ENCODE results near the gene CREB1.
"Not testable (repeated sequence)": the region's sequence is repeated elsewhere in the genome, so short reads cannot be mapped to it uniquely, and the experiment has no call there.

CREB1 gene

DNA sequence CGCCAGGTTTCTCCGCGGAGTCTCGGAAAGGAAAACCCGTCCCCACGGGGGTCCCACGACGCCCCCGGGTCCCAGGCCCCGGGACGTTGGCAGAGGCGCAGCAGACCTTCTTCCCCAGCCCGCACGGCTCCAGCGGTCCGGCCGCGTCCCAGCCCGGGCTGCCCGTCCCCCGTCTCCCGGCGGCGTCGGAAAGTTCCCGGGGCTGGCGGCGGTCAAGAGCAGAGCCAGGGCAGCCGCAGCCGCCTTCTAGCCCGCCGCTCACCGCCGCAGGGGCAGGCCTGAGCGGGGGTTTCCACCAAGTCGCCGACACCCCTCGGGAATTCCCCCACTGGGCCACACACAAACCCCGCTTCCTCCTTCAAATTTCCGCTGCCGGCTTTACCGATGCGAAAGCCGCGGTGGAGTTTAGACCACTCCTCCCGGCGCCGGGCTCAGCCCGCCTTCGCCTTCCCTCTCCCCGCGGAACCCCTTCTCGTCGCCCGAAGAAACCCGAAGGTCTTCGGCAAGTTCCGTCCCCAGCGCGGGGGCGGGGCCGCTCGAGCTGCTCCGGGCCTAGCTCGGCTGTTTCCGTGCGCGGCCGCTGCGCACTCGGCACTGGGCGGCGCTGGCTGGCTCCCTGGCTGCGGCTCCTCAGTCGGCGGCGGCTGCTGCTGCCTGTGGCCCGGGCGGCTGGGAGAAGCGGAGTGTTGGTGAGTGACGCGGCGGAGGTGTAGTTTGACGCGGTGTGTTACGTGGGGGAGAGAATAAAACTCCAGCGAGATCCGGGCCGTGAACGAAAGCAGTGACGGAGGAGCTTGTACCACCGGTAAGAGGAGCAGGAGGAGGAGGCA lies at the start of gene CREB1:
CREB1 (plus strand) TSS at position 633 of the 830 bp plus-strand sequence. CDS start 25,674 bp downstream, outside the sequence.
- DNase-seq (ENCODE audit: low spot score): peak; percentile 97

DNA sequence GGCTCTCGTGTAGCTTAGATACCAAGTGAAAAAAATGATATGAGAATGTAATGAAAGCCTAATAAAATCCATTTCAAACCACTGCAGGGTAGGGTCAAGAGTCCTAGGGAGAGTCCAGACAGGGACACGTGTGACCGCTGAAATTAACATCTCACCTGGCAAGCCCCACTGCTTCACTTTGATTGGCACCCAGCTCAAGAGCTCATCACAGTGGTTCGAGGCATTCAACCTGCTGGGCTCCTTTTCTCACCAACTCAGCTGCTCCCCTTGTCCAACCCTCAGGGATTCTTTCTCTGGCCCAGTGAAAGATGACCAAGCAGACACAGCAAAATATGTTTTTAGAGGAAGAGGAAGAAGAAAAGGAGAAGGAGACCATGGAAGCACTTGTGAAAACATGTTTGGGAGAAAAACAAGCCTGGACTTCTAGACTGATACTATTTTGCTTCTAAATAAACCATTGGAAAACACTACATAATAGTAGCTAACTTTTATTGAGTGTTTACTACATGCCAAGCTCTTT lies 49.2 kb upstream of the CREB1 start:
- no peak for DNase-seq (ENCODE audit: low spot score)

DNA sequence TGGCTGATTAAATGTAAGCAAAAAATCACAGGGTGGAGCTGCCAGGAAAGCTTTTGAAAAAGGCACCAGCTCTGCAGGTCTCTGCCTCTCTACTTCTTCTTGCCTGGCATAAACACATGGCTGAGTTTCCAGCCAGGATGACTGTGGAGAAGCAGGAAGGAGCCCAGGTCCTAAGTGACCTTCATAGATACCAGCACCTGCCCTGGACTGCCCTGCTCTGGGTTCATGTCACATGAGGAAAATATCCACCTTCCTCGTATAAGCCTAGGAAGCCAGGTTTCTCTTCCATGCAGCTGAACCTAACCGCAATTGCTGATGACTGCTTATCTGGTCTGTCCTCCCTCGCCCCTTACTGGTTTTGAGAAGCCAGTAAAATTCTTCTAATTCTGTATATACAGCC lies 47.8 kb upstream of the CREB1 start:
- no peak for DNase-seq (ENCODE audit: low spot score)

DNA sequence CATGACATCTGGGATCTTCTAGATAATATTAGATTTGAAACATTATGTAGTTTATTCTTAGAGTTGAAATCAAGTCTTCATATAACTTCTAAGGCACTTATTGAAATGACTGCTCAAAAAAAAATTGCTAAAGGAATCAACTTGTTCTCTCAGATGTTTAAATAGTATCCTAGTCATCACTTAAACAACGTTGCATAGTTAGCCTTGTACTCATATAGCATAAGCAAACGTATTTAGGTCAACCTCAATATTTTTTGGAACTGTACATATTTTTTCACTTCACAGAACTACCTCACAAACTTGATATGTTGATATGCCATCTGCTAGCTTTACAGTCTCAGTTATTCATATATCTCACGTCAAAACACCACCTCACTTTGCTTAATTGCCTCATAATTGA lies 47.1 kb upstream of the CREB1 start:
- DNase-seq (ENCODE audit: low spot score): no peak

DNA sequence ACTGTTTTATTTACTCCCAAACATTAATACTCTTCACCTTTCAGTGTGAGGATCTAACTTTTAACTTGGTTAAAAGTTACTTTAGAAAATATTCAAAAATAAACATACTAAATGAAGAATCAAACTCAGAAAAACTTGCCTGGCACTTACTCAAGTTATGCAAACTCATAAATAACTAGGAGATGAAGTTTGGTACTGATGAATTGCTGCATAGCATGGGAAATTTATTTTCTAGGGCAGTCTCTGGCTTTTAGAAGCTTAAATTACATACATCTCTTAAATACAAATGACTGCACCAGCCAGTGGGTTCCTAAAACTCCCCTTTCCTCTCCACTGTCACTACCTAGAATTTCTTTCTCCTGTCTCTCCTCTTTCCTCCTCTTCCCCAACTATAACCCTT lies 46.7 kb upstream of the CREB1 start:
- no peak for DNase-seq (ENCODE audit: low spot score)

DNA sequence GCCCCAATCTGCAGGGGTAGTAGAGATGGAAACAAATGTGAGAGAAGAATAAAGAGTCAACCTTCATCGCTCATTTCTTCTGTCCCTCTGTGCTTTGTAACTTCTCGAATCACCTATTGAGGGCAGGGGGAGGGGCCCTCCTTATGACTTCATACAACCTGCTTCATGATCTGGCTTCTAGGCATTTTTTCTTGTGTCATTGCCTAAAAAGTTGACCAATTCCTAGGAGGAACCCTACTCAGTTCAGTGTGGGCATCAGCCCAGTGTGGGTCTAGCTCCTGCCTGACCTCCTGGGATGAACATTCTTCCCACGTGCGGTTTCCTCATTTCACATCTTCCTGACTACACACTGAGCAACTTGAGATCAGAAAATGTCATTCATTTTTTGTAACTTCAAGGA lies 46.3 kb upstream of the CREB1 start:
- DNase-seq (ENCODE audit: low spot score): no peak

DNA sequence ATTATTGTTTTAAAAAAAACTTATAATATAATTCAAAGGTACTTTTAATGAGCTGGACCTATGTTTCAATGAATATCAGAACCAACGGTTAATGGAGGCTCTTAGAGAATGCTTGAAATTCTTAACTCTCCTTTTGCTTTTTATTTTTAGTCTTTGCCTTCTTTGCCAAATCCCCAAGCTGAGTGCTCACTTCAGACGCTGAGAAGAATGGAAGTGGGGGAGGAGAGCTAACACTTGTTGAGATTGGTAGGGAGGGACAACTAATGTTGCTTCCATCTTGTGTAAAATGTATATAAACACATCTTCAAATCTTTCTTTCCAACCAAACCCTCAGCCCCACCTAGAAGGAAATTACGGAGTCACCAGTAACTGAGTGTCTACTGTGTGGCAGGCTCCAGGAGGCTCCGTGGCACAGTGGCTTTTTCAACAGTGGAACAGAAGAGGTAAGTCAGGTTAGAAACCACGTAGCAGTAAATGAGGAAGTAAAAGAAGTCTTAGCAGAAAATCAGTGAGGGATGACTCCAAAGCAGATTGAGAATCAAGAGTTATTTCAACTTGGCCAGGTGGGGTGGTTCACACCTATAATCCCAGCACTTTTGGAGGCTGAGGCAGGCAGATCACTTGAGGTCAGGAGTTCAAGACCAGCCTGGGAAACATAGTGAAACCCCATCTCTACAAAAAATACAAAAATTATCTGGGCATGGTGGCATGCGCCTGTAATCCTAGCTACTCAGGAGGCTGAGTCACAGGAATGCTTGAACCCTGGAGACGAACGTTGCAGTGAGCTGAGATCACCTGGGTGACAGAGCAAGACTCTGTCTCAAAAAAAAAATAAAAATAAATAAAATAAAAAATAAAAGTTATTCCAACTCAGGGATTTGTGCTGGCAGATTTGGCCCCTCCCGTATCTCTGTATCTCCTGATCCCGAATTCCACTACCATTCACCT lies 45.0 kb upstream of the CREB1 start:
- DNase-seq (ENCODE audit: low spot score): peak; percentile 53

DNA sequence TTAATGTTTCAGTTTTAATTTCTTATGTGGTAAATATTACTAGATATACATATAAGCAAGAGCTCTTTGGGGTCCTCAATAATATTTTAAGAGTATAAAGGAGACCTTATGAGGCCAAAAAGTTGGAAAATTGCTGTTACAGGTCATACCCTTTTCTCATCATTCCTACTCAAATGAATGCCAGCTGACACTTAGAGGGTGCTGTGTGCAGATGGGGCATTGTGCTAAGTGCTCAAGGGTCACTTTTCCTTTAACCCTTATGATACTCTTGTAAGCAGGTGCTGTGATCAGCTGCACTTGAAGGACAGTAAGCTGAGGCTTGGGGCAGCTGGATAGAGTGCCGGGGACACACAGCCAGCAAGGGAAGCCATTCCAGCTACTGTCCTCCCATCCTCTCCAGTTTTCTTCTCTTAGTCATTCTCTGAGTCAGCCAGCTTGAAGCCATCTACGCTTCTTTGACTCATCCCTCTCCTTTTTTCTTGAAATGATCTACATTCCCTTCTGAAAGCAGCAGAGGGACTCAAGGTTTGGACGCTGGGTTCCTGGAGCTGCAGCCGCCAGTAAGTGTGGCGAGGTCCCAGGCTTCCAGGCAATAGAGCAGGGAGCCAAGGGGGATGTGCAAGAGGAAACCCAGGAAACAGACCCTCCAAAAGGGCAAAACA lies 42.0 kb upstream of the CREB1 start:
- DNase-seq (ENCODE audit: low spot score): no peak

DNA sequence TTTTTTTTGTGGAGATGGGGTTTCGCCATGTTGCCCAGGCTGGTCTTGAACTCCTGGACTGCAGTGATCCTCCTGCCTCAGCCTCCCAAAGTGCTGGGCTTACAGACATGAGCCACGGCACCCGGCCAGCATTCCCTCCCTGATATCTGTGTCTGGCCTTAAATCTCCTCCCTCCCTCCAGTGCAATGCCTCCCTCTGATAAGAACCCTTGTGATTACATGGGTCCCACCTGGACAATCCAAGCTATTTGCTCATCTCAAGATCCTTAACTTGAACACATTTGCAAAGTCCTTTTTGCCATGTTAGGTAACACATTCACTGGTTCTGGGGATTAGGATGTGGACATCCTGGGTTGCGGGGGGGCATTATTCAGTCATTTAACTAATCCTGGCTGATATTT lies 40.5 kb upstream of the CREB1 start:
- DNase-seq (ENCODE audit: low spot score): no peak

DNA sequence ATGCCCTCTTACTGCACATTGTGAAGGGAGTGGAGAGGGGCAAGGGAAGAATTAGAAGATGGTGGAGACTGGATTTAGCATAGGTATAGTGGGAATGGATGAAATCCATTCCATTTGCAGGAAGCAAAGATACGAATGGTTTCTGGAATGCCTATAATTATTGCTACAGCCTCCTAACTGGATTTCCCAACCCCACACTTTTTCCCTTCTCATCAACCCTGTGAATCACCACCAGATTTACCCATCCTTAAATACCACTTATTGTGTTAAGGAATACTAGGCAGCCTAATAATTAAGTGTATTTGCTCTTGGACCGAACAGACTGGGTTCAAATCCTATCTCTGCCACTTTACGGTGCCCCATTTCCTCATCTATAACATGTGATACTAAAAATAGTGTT lies 39.3 kb upstream of the CREB1 start:
- DNase-seq (ENCODE audit: low spot score): no peak

DNA sequence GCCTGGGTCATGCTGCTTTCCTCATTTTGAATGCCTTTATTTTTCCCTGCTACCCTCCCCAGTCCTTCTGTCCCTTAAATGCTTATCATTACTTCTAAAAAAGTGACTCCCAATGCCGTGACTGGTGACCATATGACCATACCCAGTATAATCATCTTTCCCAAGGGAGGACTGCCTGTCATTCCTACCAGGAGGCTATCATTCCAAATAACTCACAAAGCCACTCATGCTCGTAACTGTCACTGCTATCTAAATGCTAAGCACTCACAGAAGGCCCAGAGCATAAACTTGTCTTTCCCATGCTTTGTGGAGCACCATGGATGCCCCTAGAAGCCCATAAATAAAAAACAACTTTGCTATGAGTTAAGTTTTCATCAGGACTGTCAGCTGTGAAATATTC lies 38.7 kb upstream of the CREB1 start:
- no peak for DNase-seq (ENCODE audit: low spot score)

DNA sequence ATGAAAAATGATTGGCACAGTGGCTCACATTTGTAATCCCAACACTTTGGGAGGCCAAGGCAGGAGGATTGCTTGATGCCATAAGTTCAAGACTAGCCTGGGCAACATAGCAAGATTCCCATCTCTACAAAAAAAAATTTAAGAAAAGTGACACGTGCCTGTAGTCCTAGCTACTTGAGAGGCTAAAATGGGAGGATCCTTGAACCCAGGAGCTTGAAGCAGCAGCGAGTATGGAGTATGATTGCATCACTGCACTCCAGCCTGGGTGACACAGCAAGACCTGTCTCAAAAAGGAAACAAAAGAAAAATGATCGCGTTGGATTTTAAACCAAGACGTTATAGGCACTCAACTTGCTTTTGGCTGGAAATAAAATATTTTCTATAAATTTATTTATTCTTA lies 37.8 kb upstream of the CREB1 start:
- no peak for DNase-seq (ENCODE audit: low spot score)

DNA sequence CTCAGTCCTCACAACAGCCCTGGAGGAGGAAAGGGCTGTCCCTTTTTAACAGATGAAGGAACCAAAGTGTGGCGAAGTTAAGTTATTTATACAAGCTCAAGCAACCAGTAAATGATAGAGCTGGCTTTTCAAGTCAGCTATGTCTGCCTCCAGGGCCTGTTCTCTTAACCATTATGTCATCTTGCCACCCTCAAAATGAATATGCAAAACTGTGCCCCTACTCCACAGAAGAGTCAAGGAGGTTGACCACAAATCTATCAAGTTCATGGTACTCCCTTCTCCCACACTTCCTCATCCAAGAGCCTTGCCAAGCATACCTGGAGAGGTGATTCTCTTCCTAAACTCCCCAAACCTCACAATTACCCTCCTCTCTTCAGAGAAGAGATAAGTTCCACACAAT lies 37.3 kb upstream of the CREB1 start:
- no peak for DNase-seq (ENCODE audit: low spot score)

DNA sequence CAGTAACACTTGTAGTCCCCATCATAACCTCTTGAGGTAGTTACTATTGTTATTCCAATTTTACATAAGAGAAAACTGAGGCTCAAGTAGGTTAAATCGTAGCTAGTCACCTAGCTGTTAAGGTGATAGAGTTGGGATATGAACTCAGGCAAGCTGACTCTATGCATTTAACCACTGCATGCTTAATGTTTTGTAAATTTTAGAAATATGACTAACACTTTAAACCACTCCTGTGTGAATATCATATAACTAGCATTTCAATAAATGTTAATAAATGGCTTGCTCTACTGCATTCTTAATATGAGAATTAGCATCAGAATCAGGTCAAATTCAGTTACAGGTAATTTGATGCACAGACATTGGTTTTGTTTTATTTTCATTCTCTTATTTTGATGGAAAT lies 35.6 kb upstream of the CREB1 start:
- no peak for DNase-seq (ENCODE audit: low spot score)

DNA sequence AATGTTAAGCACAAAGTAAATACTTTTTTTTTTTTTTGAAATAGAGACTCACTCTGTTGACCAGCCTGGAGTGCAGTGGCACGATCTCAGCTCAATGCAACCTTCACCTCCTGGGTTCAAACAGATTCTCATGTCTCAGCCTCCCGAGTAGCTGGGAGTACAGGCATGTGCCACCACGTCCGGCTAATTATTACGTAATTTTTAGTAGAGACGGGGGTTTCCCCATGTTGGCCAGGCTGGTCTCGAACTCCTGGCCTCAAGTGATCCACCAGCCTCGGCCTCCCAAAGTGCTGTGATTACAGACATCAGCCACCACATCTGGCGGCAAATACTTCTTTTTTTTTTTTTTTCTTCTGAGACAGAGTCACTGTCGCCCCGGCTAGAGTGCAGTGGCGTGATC lies 32.8 kb upstream of the CREB1 start:
- not testable (repeated sequence) for DNase-seq (ENCODE audit: low spot score)

DNA sequence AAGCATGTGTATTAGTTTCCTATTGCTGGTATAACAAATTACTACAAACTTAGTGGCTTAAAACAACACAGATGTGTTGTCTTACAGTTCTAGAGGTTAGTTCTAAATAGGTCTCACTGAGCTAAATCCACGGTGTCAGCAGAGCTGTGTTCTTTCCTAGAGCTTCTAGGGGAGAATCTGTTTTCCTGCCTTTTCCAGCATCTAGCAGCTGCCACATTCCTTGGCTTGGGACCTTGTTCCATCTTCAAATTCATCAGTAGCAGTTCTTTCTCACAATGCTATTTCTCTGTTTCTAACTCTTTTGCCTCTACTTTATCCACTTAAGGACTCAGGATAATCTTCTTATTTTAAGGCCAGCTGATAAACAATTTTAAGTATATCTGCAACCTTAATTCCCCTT lies 32.2 kb upstream of the CREB1 start:
- no peak for DNase-seq (ENCODE audit: low spot score)

DNA sequence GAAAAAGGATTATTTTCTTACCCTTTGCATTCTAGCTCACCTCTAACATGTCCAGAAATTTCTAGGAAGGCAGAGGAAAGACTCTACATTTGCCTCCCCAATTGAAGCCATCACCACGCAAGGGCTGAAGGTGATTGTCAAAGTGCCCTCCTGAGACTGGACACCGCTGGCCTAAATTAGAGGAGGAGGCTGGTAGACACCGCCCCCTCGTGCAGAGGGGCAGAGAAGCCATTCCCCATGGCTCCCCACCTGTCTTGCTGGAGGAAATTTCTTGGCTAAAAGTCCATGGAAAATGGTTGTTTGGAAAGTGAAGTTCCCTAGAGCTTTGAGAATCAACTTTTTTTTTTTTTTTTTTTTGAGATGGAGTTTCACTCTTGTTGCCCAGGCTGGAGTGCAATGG lies 31.3 kb upstream of the CREB1 start:
- DNase-seq (ENCODE audit: low spot score): no peak

DNA sequence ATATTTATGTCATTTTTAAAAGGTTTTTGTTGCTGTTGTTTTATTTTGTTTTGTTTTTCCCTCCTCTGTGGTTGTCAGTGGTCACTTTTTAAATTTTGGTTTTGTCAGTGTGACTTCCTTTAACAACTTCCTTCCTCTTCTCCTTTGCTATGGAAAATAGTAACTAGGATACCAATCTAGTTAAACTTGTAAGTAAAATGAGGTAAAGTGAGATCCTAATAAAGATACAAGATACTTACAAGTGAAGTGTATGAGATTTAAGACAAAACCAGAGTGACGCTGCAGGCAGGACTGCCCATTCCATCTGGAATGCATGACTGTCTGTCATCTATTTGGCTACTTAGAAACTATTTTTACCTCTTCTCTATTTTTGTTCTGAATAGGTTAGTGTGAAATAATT lies 30.6 kb upstream of the CREB1 start:
- no peak for DNase-seq (ENCODE audit: low spot score)

DNA sequence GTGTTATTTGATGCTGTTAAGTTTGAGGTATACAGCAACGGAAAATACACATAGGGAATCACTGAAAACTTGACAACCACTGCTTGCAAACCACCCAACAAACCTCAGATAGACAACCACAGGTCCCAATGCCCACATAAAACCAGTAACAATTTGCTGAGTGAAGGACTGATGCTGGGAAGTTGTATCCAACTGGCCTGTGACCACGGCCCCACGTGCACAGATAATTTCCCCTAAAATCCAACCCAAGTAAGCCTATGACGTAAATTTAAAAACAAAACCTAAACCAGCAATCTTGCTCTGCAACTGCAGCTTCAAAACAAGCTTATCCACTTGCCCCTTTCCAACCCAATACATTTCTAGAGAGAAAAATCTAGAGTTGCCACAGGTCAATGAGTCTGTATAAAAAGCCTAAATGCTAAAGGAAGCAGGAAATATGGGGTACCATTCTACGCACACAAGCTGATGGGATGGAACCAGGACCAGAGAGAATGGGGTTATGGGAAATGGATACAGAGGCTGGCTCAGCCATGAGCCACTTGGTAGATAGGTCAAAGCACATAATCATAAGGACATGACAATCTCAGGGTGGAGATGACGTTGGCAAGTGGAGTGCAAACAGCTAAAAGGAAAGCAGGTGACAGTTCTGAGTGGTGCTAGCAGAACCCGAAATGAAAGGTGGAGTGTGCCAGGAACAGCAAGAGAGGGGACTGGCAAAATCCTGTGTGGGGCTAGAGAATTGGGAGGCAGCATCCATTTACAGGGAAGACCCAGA lies 27.8 kb upstream of the CREB1 start:
- no peak for DNase-seq (ENCODE audit: low spot score)

DNA sequence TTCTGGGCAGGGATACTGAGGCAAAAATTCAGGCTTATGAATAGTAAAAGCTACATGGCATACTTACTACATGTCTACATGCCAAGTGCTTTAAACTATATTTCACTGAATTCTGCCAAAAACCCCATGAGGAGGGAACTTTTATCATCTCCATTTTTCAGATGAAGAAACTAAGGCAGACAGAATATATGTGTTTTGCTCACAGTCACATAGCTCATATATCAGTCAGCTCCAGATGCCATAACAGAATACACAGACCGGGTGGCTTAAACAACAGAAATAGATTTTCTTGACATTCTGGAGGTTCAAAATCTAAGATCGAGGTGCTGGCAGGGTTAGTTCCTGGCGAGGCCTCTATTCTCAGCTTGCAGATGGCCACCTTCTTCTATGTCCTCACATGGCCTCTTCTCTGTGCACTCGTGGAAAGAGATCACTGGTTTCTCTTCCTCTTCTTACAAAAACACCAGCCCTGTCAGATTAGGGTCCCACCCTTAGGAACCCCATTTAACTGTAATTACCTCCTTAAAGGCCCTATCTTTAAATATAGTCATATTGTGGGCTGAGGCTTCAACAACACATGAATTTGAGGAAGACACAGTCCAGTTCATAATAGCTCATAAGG lies 27.1 kb upstream of the CREB1 start:
- peak; percentile 23 for DNase-seq (ENCODE audit: low spot score)

DNA sequence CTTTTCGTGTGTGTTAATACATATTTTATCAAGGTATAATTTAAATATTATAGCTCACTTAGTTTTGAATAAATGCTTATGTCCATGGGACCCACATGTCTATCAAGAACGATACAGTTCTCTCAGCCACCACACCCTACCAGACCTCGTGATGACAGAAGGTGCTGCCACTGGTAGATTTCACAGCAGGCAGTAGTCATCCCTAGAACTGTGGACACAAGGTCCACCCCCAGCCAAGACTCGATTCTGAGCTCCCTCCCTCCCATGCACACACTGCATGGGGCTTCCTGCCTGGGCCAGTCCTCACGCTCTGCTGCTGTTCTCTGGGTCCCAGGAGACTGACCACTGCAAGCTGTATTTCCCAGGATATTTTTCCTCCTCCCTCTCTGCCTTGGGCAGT lies 26.5 kb upstream of the CREB1 start:
- no peak for DNase-seq (ENCODE audit: low spot score)

All from germinal center (tissue), 1 donor.